Skeletal muscle satellite cell (primary cell): ENCODE measurements around the gene PGAM5.

Source experiments
- H3K27me3 ChIP-seq: 2 replicates; pipeline ENCODE4 v1.7.0; 2013; ENCODE audit warnings: low read length; ENCODE audit not compliant: control insufficient read depth, insufficient read depth
- H3K36me3 ChIP-seq: 2 replicates; pipeline ENCODE4 v1.7.0; 2013; ENCODE audit warnings: mild to moderate bottlenecking, control low read depth, low read length; ENCODE audit not compliant: insufficient read depth
- H3K4me1 ChIP-seq: 2 replicates; pipeline ENCODE4 v1.7.0; 2013; ENCODE audit warnings: low read length; ENCODE audit not compliant: control insufficient read depth, insufficient read depth
- H3K4me2 ChIP-seq: 2 replicates; pipeline ENCODE4 v1.7.0; 2013; ENCODE audit warnings: mild to moderate bottlenecking, low read length
- H3K4me3 ChIP-seq: 2 replicates; pipeline ENCODE4 v1.7.0; 2013; ENCODE audit warnings: low read length
- H3K9ac ChIP-seq: 2 replicates; pipeline ENCODE4 v1.7.0; 2013; ENCODE audit warnings: mild to moderate bottlenecking, low read depth, low read length, moderate library complexity
- H3K9me3 ChIP-seq: replicated peaks from 2 replicates; pipeline ENCODE4 v1.7.0; 2013; ENCODE audit warnings: mild to moderate bottlenecking, control low read depth, low read length

The PGAM5 gene

DNA sequence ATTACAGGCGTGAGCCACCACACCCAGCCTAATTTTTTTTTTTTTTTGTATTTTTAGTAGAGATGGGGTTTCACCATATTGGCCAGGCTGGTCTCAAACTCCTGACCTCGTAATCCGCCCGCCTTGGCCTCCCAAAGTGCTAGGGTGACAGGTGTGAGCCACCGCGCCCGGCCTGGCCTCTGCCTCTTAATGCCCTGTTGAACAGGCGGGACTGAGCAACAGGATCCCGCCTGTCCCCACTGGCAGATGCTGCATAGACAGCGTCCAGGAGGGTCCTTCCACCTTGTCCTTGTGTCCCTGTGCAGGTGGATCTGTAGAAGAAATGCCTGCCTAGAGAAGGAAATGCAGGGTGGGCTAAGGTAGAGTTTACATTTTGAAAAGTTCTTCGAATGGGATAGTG is 5.7 kb downstream of the PGAM5 start:
- H3K9ac ChIP-seq: no peak overlapping the region
- H3K4me2 ChIP-seq: no peak overlapping the region
- no peaks in the 10 kb centered on the region for H3K9me3 ChIP-seq
- H3K4me1 ChIP-seq: peaks cover 7% of the 10 kb centered on the region
- H3K36me3 ChIP-seq: peaks cover 50% of the 10 kb centered on the region
- H3K4me3 ChIP-seq: no peak overlapping the region
- H3K27me3 ChIP-seq: no peaks in the 10 kb centered on the region

DNA sequence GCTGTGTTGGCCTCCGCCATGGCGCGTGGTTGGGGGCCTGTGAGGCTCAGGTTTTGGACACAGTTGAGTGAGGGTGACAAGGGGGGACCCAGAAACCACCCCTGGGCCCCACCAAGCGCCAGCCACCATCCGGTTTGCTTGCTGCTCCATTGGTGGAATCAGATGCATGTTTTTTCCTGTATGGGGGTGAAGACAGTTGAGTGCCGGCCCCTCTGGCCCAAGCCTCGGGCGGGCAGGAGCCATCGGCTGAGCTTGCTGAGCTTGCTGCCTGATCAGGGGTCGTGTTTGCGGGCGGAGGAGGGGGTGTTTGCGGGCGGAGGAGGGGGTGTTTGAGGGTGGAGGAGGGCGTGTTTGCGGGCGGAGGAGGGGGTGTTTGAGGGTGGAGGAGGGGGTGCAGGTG is 6.4 kb downstream of the PGAM5 start:
- H3K4me3 ChIP-seq: no peak overlapping the region
- H3K9ac ChIP-seq: no peak overlapping the region
- no peaks in the 10 kb centered on the region for H3K27me3 ChIP-seq
- H3K9me3 ChIP-seq: no peaks in the 10 kb centered on the region
- no peak overlapping the region for H3K4me2 ChIP-seq
- H3K4me1 ChIP-seq: peaks cover 3% of the 10 kb centered on the region
- H3K36me3 ChIP-seq: peaks cover 54% of the 10 kb centered on the region

DNA sequence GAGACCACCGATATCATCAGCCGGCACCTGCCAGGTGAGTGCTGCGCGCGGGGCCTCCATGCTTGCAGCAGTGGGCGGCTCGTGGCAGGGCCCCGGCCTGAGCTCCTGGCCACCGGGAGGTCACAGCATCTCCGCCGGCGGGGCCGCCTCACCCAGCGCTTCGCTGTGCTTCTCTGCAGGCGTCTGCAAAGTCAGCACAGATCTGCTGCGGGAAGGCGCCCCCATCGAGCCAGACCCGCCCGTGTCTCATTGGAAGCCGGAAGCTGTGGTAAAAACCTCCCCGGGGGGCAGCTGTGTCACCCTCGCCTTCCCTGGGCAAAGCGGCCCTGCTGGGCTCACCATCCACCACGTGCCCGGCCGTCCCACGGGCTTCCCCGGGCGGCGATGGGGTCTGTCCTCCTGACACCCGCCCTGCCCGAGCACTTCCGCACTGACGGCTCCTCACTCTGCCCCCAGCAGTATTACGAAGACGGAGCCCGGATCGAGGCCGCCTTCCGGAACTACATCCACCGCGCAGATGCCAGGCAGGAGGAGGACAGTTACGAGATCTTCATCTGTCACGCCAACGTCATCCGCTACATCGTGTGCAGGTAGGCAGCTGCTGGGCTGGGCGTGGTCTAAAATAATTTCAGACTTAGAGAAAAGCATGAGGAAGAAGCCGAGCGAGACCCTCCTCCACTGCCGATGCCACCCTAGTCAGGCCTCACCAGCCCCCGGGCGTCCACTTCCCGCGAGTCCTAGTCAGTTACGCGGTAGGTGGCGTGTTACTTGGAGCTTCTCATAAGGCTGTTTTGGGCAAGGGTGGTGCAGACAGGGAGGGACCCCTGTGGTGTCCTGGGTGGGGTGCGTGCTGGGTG is 7.1 kb downstream of the PGAM5 start:
- no peak overlapping the region for H3K4me2 ChIP-seq
- no peak overlapping the region for H3K9ac ChIP-seq
- peaks cover 55% of the 10 kb centered on the region for H3K36me3 ChIP-seq
- no peaks in the 10 kb centered on the region for H3K27me3 ChIP-seq
- no peaks in the 10 kb centered on the region for H3K4me1 ChIP-seq
- no peaks in the 10 kb centered on the region for H3K9me3 ChIP-seq
- H3K4me3 ChIP-seq: no peak overlapping the region

DNA sequence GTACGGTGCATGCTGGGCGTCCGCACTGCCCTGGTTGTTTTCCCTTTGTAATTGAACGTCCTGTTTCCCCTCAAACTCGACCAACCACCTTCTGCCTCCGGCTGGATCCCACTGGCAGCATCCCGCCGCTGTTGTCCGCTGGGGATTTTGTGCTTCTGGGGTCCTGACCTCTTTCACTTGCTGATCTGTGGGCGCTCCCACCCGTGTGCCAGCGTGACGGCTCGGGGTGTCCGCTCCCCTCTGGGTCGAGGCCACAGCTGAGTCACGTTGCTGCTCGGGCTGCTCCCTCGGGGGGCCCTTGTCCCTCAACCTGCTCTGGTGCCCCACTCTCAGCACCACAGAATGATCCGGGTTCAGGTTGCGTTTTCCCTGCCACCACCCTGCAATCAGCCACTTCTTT is 8.0 kb downstream of the PGAM5 start:
- Histone ChIP-seq H3K4me2 (no peak overlapping the region), H3K9ac (no peak overlapping the region), H3K4me1 (peaks cover 7% of the 10 kb centered on the region), H3K36me3 (peaks cover 62% of the 10 kb centered on the region), H3K9me3 (no peaks in the 10 kb centered on the region), H3K4me3 (no peak overlapping the region), H3K27me3 (no peaks in the 10 kb centered on the region)

DNA sequence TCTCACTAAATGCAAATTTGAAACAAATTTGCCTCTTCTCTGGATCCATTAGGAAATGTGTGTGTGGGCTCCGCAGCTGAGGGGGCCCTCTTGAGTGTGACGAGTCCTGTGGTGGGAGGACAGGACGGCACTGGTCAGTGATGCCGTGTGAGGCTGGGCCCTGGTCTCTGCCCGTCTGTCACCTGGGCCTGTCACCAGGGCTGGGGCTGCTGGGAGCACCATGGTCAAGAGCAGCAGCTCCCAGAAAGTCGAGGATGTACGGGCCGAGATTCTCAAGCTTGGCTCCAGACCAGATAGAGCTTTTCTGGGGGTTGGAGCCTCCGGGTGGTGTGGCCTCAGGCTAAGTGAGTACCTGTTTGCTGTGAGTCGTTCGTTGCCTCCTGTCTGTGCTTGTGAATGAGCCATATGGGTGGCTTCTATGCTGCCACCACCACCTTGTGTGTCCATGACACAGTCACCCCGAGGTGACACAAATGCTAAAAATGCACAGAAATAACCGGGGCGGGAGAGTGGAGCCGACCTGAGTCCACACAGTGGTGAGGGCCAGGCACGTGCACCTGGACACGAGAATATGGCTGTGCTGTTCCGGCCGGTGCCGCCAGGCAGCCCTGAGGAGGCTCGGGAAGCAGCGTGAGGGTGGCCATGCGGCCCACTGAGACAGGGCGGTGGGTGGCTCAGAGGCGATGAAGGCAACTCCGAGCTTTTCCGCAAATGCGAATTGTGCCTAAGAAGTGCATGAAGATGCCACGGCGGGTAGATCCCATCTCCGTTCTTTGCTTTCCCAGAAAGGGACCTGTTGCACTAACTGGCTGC is 8.7 kb downstream of the PGAM5 start:
- no peak overlapping the region for H3K9ac ChIP-seq
- H3K4me2 ChIP-seq: no peak overlapping the region
- peaks cover 68% of the 10 kb centered on the region for H3K36me3 ChIP-seq
- no peaks in the 10 kb centered on the region for H3K27me3 ChIP-seq
- H3K4me1 ChIP-seq: peaks cover 12% of the 10 kb centered on the region
- H3K9me3 ChIP-seq: no peaks in the 10 kb centered on the region
- no peak overlapping the region for H3K4me3 ChIP-seq

DNA sequence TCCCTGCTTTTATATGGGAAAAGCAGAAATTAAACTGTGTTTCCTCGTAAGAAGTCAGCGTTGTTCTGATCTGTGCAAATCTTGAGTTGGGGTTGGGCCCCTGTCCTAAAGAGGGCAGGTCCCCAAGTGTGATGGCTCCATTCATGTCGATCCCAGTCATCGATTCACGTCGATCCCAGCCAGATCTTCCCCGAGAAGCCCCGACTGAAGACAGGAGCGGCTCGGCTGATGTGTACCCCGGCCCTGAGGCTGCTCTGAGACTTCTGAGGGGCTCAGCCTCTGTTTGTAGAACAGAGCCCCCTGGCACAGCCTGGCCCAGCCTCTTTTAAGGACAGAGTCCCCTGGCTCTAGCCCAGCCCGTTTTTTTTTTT is 9.3 kb downstream of the PGAM5 start:
- Histone ChIP-seq H3K4me1 (peaks cover 18% of the 10 kb centered on the region), H3K4me2 (no peak overlapping the region), H3K4me3 (no peak overlapping the region), H3K36me3 (peaks cover 68% of the 10 kb centered on the region), H3K27me3 (no peaks in the 10 kb centered on the region), H3K9me3 (no peaks in the 10 kb centered on the region), H3K9ac (no peak overlapping the region)

DNA sequence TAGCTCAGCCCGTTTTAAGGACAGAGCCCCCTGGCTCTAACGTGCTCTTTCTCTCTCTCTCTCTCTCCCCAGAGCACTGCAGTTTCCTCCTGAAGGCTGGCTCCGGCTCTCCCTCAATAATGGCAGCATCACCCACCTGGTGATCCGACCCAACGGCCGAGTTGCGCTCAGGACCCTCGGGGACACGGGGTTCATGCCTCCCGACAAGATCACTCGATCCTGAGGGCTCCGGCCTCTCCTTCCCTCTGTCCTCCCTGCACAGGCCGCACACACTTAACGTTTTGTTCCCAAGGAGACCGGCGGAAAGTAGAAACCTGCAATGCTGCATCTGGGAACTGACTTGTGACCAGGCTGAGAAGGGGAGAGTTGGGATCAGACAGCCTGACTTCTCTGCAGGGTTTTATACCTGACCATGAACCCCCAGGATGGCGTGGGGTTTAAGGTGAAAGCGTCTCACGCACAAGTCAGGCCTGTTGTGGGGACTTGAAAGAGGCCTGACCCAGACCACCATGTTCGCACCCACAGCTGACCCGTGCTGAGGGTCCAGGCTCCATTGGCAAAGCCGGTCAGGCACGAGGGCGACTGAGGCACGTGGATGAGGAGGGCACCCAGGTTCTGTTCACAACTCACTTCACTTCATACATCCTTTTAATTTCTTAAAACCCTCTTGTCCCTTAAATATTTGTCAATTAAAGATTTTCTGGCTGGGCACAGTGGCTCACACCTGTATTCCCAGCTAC is 10.1 kb downstream of the PGAM5 start:
- H3K4me3 ChIP-seq: no peak overlapping the region
- H3K9me3 ChIP-seq: no peaks in the 10 kb centered on the region
- no peak overlapping the region for H3K4me2 ChIP-seq
- no peaks in the 10 kb centered on the region for H3K27me3 ChIP-seq
- peaks cover 25% of the 10 kb centered on the region for H3K4me1 ChIP-seq
- peaks cover 75% of the 10 kb centered on the region for H3K36me3 ChIP-seq
- no peak overlapping the region for H3K9ac ChIP-seq

DNA sequence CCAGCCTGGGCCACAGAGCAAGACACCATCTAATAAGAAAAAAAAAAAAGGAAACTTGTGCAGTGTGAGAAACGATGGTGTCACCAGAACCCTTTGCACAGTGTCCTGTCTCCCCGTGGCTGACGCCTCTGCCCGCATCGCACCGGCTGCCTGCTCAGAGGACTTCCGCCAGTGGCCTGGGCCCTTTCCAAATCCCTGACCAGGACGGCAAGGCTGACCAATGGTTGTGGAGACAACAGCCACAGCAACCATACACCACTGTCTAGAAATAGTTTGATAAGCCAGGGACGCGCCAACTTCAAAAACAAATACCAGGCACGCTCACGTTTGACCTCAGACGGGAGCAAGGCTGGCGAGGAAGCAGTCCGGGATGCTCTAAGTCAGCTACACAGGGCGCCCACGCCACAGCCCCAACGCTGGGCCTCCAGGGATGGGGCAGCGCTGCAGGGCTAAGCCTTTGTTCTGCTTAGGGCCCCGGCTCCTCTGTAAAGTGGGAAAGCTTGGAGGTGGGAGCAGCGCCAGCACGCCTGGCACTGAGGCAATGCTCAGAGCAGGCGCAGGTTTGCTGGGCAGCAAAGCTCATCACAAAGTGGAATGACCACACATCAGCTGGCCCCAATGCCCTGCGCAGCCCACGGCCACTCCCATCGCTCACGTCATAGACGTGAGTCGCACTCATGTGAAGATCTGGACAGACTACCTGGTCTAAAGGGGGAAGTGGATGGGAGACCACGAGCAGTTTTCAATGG is 12.5 kb downstream of the PGAM5 start:
- Histone ChIP-seq H3K4me1 (peaks cover 25% of the 10 kb centered on the region), H3K9ac (no peak overlapping the region), H3K4me3 (no peak overlapping the region), H3K9me3 (no peaks in the 10 kb centered on the region), H3K4me2 (no peak overlapping the region), H3K36me3 (peaks cover 82% of the 10 kb centered on the region), H3K27me3 (no peaks in the 10 kb centered on the region)

DNA sequence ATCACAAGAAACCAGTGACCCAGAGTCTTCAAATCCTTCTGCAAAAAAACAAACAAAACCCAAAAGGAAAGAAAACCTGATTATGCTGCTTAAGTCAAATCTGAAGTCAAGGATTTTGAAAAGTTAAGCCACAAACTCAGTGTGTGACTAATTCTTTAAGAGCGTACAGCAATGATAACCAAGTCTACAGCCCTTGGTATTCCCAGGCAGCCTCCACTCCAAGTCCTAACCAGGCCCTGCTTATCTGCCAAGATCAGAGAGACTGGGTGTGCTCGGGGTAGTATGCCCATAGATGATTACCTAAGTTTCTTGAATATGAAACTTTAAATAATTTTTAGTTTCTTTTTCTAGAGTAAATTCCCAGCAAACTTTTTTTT is 13.1 kb downstream of the PGAM5 start:
- no peak overlapping the region for H3K9ac ChIP-seq
- no peaks in the 10 kb centered on the region for H3K27me3 ChIP-seq
- peaks cover 84% of the 10 kb centered on the region for H3K36me3 ChIP-seq
- peaks cover 25% of the 10 kb centered on the region for H3K4me1 ChIP-seq
- no peak overlapping the region for H3K4me3 ChIP-seq
- H3K9me3 ChIP-seq: no peaks in the 10 kb centered on the region
- H3K4me2 ChIP-seq: no peak overlapping the region

DNA sequence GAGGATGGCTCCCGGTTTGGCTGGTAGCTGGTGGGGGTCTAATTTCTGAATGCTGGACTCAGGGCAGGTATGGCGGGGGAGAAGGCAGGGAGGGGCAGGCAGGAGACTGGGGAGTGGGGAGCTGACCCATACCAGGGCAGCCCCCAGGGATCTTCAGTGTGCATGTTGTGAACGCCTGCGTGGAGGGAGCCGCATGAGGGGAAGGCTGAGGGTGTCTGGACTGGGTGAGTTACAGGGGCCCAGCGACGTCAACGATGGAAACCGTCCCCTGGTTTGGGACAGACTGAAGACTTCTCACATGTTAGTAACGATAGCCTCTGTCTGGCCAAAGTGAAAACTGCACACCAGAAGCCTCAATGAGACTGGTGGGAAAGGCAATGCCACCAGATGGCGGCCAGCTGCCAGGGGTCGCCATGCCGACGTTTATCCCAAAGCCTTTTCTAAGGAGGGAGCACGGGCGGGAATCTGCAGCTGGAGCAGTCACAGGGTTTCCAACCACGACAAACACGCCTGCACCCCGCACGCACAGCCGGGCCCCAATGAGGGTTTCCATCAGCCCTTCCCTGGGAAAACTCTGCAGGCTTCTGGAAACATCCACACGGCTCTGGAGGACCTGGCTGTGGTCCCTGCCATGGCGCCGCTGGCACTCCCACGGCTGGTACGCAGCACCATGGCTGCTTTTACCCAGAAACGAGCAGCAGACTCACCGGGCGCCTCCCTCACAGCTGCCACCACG is 14.0 kb downstream of the PGAM5 start:
- H3K36me3 ChIP-seq: peaks cover 79% of the 10 kb centered on the region
- H3K4me3 ChIP-seq: no peak overlapping the region
- no peak overlapping the region for H3K4me2 ChIP-seq
- no peaks in the 10 kb centered on the region for H3K27me3 ChIP-seq
- no peaks in the 10 kb centered on the region for H3K9me3 ChIP-seq
- H3K4me1 ChIP-seq: peaks cover 25% of the 10 kb centered on the region
- H3K9ac ChIP-seq: no peak overlapping the region
